IMR-90 (cell line): ENCODE results near the gene MPPED2. TPM values are rescaled to one million over a fixed set of nuclear protein-coding genes. Genes with fewer than 3 reads are reported as not detected.

Experiments
- ATAC-seq: fragments of 200-7000 bp; cut with Tn5 transposase; 2 replicates; pipeline ENCODE4 v1.9.1; 2020; ENCODE audit warnings: low read depth, mild to moderate bottlenecking, moderate library complexity
- BruUV-seq: library from RNA; stranded (reverse); fragments of 400-500 nt; replicated peaks from 2 replicates; lab custom pipeline; 2021; lab: Mats Ljungman, UMichigan
- CTCF ChIA-PET: fragments of 300-600 bp; formaldehyde crosslinking; extraction: SDS; loops from one replicate; lab custom pipeline; 2021; ENCODE audit warnings: antibody characterized with exemption; lab: Yijun Ruan, JAX
- POLR2A ChIA-PET: fragments of 300-600 bp; sonication (Branson Sonifier 250); formaldehyde crosslinking; loops from one replicate; lab custom pipeline; 2022; ENCODE audit warnings: antibody characterized with exemption; ENCODE audit not compliant: unreplicated experiment; lab: Charles Lee
- DNase-seq: peaks from one replicate; pipeline ENCODE4 v3.0.0; 2013
- H2AFZ ChIP-seq: replicated peaks from 2 replicates; pipeline ENCODE3; 2013; ENCODE audit warnings: low read length, mild to moderate bottlenecking; ENCODE audit not compliant: poor library complexity
- H2AK5ac ChIP-seq: 2 replicates; pipeline ENCODE4 v1.6.1; 2013; ENCODE audit warnings: low read depth, low read length, inconsistent platforms
- H2AK9ac ChIP-seq: replicated peaks from 2 replicates; pipeline ENCODE3; 2013; ENCODE audit warnings: mild to moderate bottlenecking, low read depth, low read length, moderate library complexity; ENCODE audit not compliant: poor library complexity
- H2BK120ac ChIP-seq: 2 replicates; pipeline ENCODE4 v1.6.1; 2013; ENCODE audit warnings: low read depth, low read length, inconsistent platforms
- H2BK15ac ChIP-seq: 3 replicates; pipeline ENCODE4 v1.6.1; 2013; ENCODE audit warnings: low read depth, low read length, inconsistent platforms
- H2BK20ac ChIP-seq: 2 replicates; pipeline ENCODE4 v1.6.1; 2013; ENCODE audit warnings: low read depth, mild to moderate bottlenecking, inconsistent platforms, low read length, moderate library complexity
- H2BK5ac ChIP-seq: 2 replicates; pipeline ENCODE4 v1.6.1; 2013; ENCODE audit warnings: mild to moderate bottlenecking, low read depth, low read length, inconsistent platforms; ENCODE audit not compliant: poor library complexity, severe bottlenecking
- H3K14ac ChIP-seq: replicated peaks from 2 replicates; pipeline ENCODE4 v1.6.1; 2013; ENCODE audit warnings: low read depth, low read length, inconsistent platforms
- H3K18ac ChIP-seq: 2 replicates; pipeline ENCODE4 v1.6.1; 2013; ENCODE audit warnings: low read depth, low read length, control low read depth
- H3K23ac ChIP-seq: 2 replicates; pipeline ENCODE4 v1.6.1; 2013; ENCODE audit warnings: low read depth, low read length, inconsistent platforms
- H3K27ac ChIP-seq: 2 replicates; pipeline ENCODE4 v1.5.1; 2013; ENCODE audit warnings: mild to moderate bottlenecking, control low read depth, low read length; ENCODE audit not compliant: insufficient read depth
- H3K27me3 ChIP-seq: 2 replicates; pipeline ENCODE4 v1.6.1; 2013; ENCODE audit warnings: low read length; ENCODE audit not compliant: control insufficient read depth, insufficient read depth
- H3K36me3 ChIP-seq: 2 replicates; pipeline ENCODE4 v1.6.1; 2013; ENCODE audit warnings: low read length, mixed read lengths; ENCODE audit not compliant: control insufficient read depth, insufficient read depth
- H3K4ac ChIP-seq: 2 replicates; pipeline ENCODE4 v1.6.1; 2013; ENCODE audit warnings: low read depth, low read length, inconsistent platforms
- H3K4me1 ChIP-seq: 2 replicates; pipeline ENCODE4 v1.6.1; 2013; ENCODE audit warnings: low read length, mixed read lengths; ENCODE audit not compliant: control insufficient read depth, insufficient read depth
- H3K4me2 ChIP-seq: 2 replicates; pipeline ENCODE4 v1.6.1; 2013; ENCODE audit warnings: low read depth, mild to moderate bottlenecking, control low read depth, low read length, moderate library complexity
- H3K4me3 ChIP-seq: 2 replicates; pipeline ENCODE4 v1.5.1; 2013; ENCODE audit warnings: low read depth, mild to moderate bottlenecking, control low read depth, low read length, moderate library complexity; ENCODE audit not compliant: insufficient read depth
- H3K56ac ChIP-seq: 2 replicates; pipeline ENCODE4 v1.6.1; 2013; ENCODE audit warnings: low read length, inconsistent platforms; ENCODE audit not compliant: insufficient read depth; ENCODE audit errors: extremely low read depth
- H3K79me1 ChIP-seq, 2 experiments: 2 replicates each; pipeline ENCODE4 v1.6.1; 2013; ENCODE audit warnings: low read length in 2 of 2, inconsistent platforms in 1 of 2, low read depth in 1 of 2
- H3K9ac ChIP-seq: 2 replicates; pipeline ENCODE4 v1.6.1; 2013; ENCODE audit warnings: low read depth, low read length, control low read depth
- H3K9me1 ChIP-seq: 2 replicates; pipeline ENCODE4 v1.6.1; 2013; ENCODE audit warnings: low read length, inconsistent platforms; ENCODE audit not compliant: insufficient read depth
- H3K9me3 ChIP-seq: 2 replicates; pipeline ENCODE4 v1.6.1; 2013; ENCODE audit warnings: low read length; ENCODE audit not compliant: control insufficient read depth, insufficient read depth
- H4K20me1 ChIP-seq: 2 replicates; pipeline ENCODE4 v1.6.1; 2013; ENCODE audit warnings: low read length, inconsistent platforms; ENCODE audit not compliant: insufficient read depth
- H4K5ac ChIP-seq: 2 replicates; pipeline ENCODE4 v1.6.1; 2013; ENCODE audit warnings: mild to moderate bottlenecking, low read depth, low read length, control low read depth
- H4K8ac ChIP-seq, 2 experiments: 2 replicates each; pipeline ENCODE4 v1.6.1; 2013; ENCODE audit warnings: low read depth in 2 of 2, low read length in 2 of 2, control low read depth in 1 of 2, inconsistent platforms in 1 of 2
- H4K91ac ChIP-seq: 2 replicates; pipeline ENCODE4 v1.6.1; 2013; ENCODE audit warnings: low read depth, low read length, inconsistent platforms; ENCODE audit not compliant: insufficient read depth
- BHLHE40 ChIP-seq: fragments of 150-350 bp; IDR thresholded peaks from 2 replicates; pipeline ENCODE4 v1.6.1; 2016; ENCODE audit warnings: mild to moderate bottlenecking, low read depth, low read length
- CEBPB ChIP-seq: IDR thresholded peaks from 2 replicates; pipeline ENCODE4 v1.6.1; 2012; ENCODE audit warnings: low read depth, low read length, improper control_type of control experiment
- CHD1 ChIP-seq: IDR thresholded peaks from 2 replicates; pipeline ENCODE4 v1.6.1; 2012; ENCODE audit warnings: low read depth, low read length, improper control_type of control experiment
- CTCF ChIP-seq: conservative IDR thresholded peaks from 2 replicates; pipeline ENCODE4 v1.5.1; 2012; ENCODE audit warnings: mild to moderate bottlenecking, low read depth, low read length, improper control_type of control experiment
- ELK1 ChIP-seq: fragments of 150-350 bp; IDR thresholded peaks from 2 replicates; pipeline ENCODE4 v1.6.1; 2016; ENCODE audit warnings: low read depth, mild to moderate bottlenecking, low read length, moderate library complexity, borderline replicate concordance
- FOS ChIP-seq: fragments of 150-350 bp; IDR thresholded peaks from 2 replicates; pipeline ENCODE4 v1.6.1; 2016; ENCODE audit warnings: low read depth, low read length
- MAZ ChIP-seq: IDR thresholded peaks from 2 replicates; pipeline ENCODE4 v1.6.1; 2012; ENCODE audit warnings: low read depth, mild to moderate bottlenecking, low read length, improper control_type of control experiment, moderate library complexity, borderline replicate concordance
- MXI1 ChIP-seq: IDR thresholded peaks from 2 replicates; pipeline ENCODE4 v1.6.1; 2012; ENCODE audit warnings: low read depth, mild to moderate bottlenecking, low read length, moderate library complexity, borderline replicate concordance
- NFE2L2 ChIP-seq: fragments of 150-350 bp; IDR thresholded peaks from 2 replicates; pipeline ENCODE4 v1.6.1; 2016; ENCODE audit warnings: low read depth, mild to moderate bottlenecking, low read length
- POLR2A ChIP-seq: IDR thresholded peaks from 2 replicates; pipeline ENCODE4 v1.6.1; 2012; ENCODE audit warnings: mild to moderate bottlenecking, low read depth, low read length
- RAD21 ChIP-seq: IDR thresholded peaks from 2 replicates; pipeline ENCODE4 v1.6.1; 2012; ENCODE audit warnings: low read length, improper control_type of control experiment
- RCOR1 ChIP-seq: IDR thresholded peaks from 2 replicates; pipeline ENCODE4 v1.6.1; 2012; ENCODE audit warnings: mild to moderate bottlenecking, low read length, improper control_type of control experiment; ENCODE audit not compliant: insufficient replicate concordance
- RFX5 ChIP-seq: IDR thresholded peaks from 2 replicates; pipeline ENCODE4 v1.8.0; 2012; ENCODE audit warnings: low read depth, mild to moderate bottlenecking, low read length, moderate library complexity
- USF2 ChIP-seq: fragments of 150-350 bp; IDR thresholded peaks from 2 replicates; pipeline ENCODE4 v1.6.1; 2017; ENCODE audit warnings: mild to moderate bottlenecking, antibody characterized with exemption, low read length, low read depth
- WGBS, 2 experiments: methylation state at CpG; one replicate each; pipeline versions ENCODE4 v1.1.5 to v1.1.7; 2013; ENCODE audit warnings: missing lambda C conversion rate in 2 of 2; ENCODE audit not compliant: insufficient read length in 1 of 2; ENCODE audit errors: extremely low coverage in 2 of 2; 5-methylcytosine and 5-hydroxymethylcytosine counted together
- dilution Hi-C: fragments of 300-500 bp; cut with HindIII; formaldehyde crosslinking; loops from one replicate; pipeline ENCODE4 v1.14.3; 2018; ENCODE audit warnings: low sequenced_read_pairs; ENCODE audit not compliant: unreplicated experiment
- in situ Hi-C: fragments of 300-500 bp; cut with MboI; formaldehyde crosslinking; loops from 3 replicates; pipeline ENCODE4 v1.14.3; 2019; ENCODE audit warnings: low sequenced_read_pairs, inconsistent platforms, mixed read lengths
- intact Hi-C: fragments of 100-400 bp; cut with micrococcal nuclease; formaldehyde crosslinking; loops from 2 replicates; pipeline ENCODE4 v1.10.0; 2022
- polyA plus RNA-seq, 3 experiments: library from polyadenylated mRNA; depleted of rRNA; stranded (reverse); fragments of >200 nt; gene quantifications; 2 replicates each; pipeline ENCODE4 v1.2.3, GENCODE V29; 2012; ENCODE audit warnings: low replicate concordance in 1 of 3
- total RNA-seq: library from RNA; depleted of rRNA; stranded (reverse); fragments of >200 nt; gene quantifications from 2 replicates; pipeline ENCODE4 v1.2.3, GENCODE V29; 2012

The MPPED2 gene
- total and polyA plus RNA-seq, 2 of the 4 experiments (the other 2 are of a cell fraction) = 0.10 TPM; not detected in 1

- dilution Hi-C loops = no loop called here
- DNase-seq (no peak), ATAC-seq (no peak)
- Histone ChIP-seq H3K9ac (no peak overlapping the region), H3K14ac (no peak overlapping the region), H3K27ac (no peak overlapping the region), H3K4me3 (no peak overlapping the region), H3K56ac (no peak overlapping the region), H2AK9ac (no peak overlapping the region), H3K4ac (no peak overlapping the region), H3K9me3 (no peaks in the 10 kb centered on the region), H2AFZ (no peak overlapping the region), H3K79me1 (no peaks in the 10 kb centered on the region), H4K91ac (no peak overlapping the region), H2BK120ac (no peak overlapping the region), H2BK15ac (no peak overlapping the region), H4K8ac (no peak overlapping the region), H2BK20ac (no peak overlapping the region), H4K5ac (no peak overlapping the region), H2BK5ac (no peak overlapping the region), H2AK5ac (no peak overlapping the region), H3K36me3 (no peaks in the 10 kb centered on the region), H3K18ac (no peak overlapping the region), H3K4me1 (no peaks in the 10 kb centered on the region), H3K9me1 (no peaks in the 10 kb centered on the region), H4K20me1 (no peaks in the 10 kb centered on the region), H3K27me3 (no peaks in the 10 kb centered on the region; the same call in 1 of the 2 replicates), H3K4me2 (no peak overlapping the region), H3K23ac (no peak overlapping the region)
- POLR2A ChIA-PET = no interaction called here
- CTCF ChIA-PET = interaction anchor here (0.9 kb wide), 1 partner anchor 40 kb away, joined by 3 read pairs; no protein-coding TSS in a partner anchor
- WGBS, 2 experiments = no CpG with 5 or more reads among the region's 1 CpG
- TF ChIP-seq BHLHE40 = no peak
- no peak for TF ChIP-seq MAZ
- no peak for TF ChIP-seq MXI1
- no peak for TF ChIP-seq CHD1
- no peak for TF ChIP-seq RFX5
- no peak for TF ChIP-seq ELK1
- no peak for TF ChIP-seq RAD21
- no peak for TF ChIP-seq USF2
- no peak for TF ChIP-seq NFE2L2
- TF ChIP-seq RCOR1 = no peak
- TF ChIP-seq CEBPB = no peak
- TF ChIP-seq POLR2A = no peak
- TF ChIP-seq CTCF = no peak
- no peak for TF ChIP-seq FOS
- no TSS peak for BruUV-seq
- intact Hi-C loops = loop anchor here (5.0 kb wide), 1 partner anchor 138 kb away; no protein-coding TSS in a partner anchor
- in situ Hi-C loops = no loop called here
Measured at GRCh38 chr11:30433831-30434230, 152.3 kb downstream of the MPPED2 start.
